Measurements from ENCODE around the gene LAMA3. TPM values are rescaled to one million over a fixed set of nuclear protein-coding genes. Genes with fewer than 3 reads are reported as not detected.

The LAMA3 gene
- total RNA-seq, 1 donor from 2014 or later: 3.5 TPM

- H3K4me3 ChIP-seq: no peak overlapping the region
- peaks cover 12% of the 10 kb centered on the region for H3K4me1 ChIP-seq
- no peaks in the 10 kb centered on the region for H3K27me3 ChIP-seq (ENCODE audit: low read depth)
- no peaks in the 10 kb centered on the region for H3K9me3 ChIP-seq (replicated peaks)
- no peaks in the 10 kb centered on the region for H3K36me3 ChIP-seq
- DNase-seq: no peak
- intact Hi-C loops (cut with micrococcal nuclease): loop anchor here (10.0 kb wide), 1 partner anchor 108 kb away; no protein-coding TSS in a partner anchor
- no peak for TF ChIP-seq CTCF (IDR thresholded peaks at IDR 0.05; ENCODE audit: borderline replicate concordance)
- no peak overlapping the region for H3K27ac ChIP-seq (replicated peaks)
These were observed 127.5 kb downstream of the LAMA3 start for GRCh38 chr18:23816740-23817139.

- Histone ChIP-seq H3K4me3 (no peak overlapping the region), H3K9me3 (replicated peaks) (no peaks in the 10 kb centered on the region), H3K27me3 (ENCODE audit: low read depth) (no peaks in the 10 kb centered on the region), H3K36me3 (no peaks in the 10 kb centered on the region), H3K4me1 (peaks cover 12% of the 10 kb centered on the region), H3K27ac (replicated peaks) (no peak overlapping the region)
- TF ChIP-seq CTCF (IDR thresholded peaks at IDR 0.05; ENCODE audit: borderline replicate concordance): no peak
- intact Hi-C loops (cut with micrococcal nuclease): loop anchor here (10.0 kb wide), 1 partner anchor 106 kb away; no protein-coding TSS in a partner anchor
- no peak for DNase-seq
These were observed 129.7 kb downstream of the LAMA3 start for GRCh38 chr18:23819001-23819400.

GRCh38 chr18:23822590-23823385, 133.5 kb downstream of the LAMA3 start:
- no peak for DNase-seq
- Histone ChIP-seq H3K36me3 (no peaks in the 10 kb centered on the region), H3K9me3 (replicated peaks) (no peaks in the 10 kb centered on the region), H3K4me1 (peaks cover 23% of the 10 kb centered on the region), H3K27ac (replicated peaks) (no peak overlapping the region), H3K27me3 (ENCODE audit: low read depth) (no peaks in the 10 kb centered on the region), H3K4me3 (no peak overlapping the region)
- intact Hi-C loops (cut with micrococcal nuclease): no loop called here
- no peak for TF ChIP-seq CTCF (IDR thresholded peaks at IDR 0.05; ENCODE audit: borderline replicate concordance)

- Histone ChIP-seq H3K9me3 (replicated peaks) (no peaks in the 10 kb centered on the region), H3K27ac (replicated peaks) (no peak overlapping the region), H3K4me1 (peaks cover 23% of the 10 kb centered on the region), H3K4me3 (no peak overlapping the region), H3K36me3 (no peaks in the 10 kb centered on the region), H3K27me3 (ENCODE audit: low read depth) (no peaks in the 10 kb centered on the region)
- intact Hi-C loops (cut with micrococcal nuclease): no loop called here
- DNase-seq: no peak
- peak; percentile 25 for TF ChIP-seq CTCF (IDR thresholded peaks at IDR 0.05; ENCODE audit: borderline replicate concordance)
These were observed 135.0 kb downstream of the LAMA3 start for GRCh38 chr18:23824240-23824639.

GRCh38 chr18:23824669-23825068, 135.4 kb downstream of the LAMA3 start:
- Histone ChIP-seq H3K27ac (replicated peaks) (peak overlapping the region; percentile 88), H3K4me1 (peaks cover 23% of the 10 kb centered on the region), H3K27me3 (ENCODE audit: low read depth) (no peaks in the 10 kb centered on the region), H3K9me3 (replicated peaks) (no peaks in the 10 kb centered on the region), H3K36me3 (no peaks in the 10 kb centered on the region), H3K4me3 (no peak overlapping the region)
- intact Hi-C loops (cut with micrococcal nuclease): no loop called here
- TF ChIP-seq CTCF (IDR thresholded peaks at IDR 0.05; ENCODE audit: borderline replicate concordance): no peak
- DNase-seq: no peak
